HPDE6-E6E7 (cell line): ENCODE measurements around the gene PAK5.

Experiments used
- DNase-seq: peaks from one replicate; pipeline ENCODE4 v3.0.0; 2011; ENCODE audit warnings: missing footprints; ENCODE audit errors: extremely low spot score

Gene PAK5

GRCh38 chr20:9789131-9789530 lies 49.7 kb downstream of the PAK5 start:
- no peak for DNase-seq

GRCh38 chr20:9775176-9775575 lies 63.7 kb downstream of the PAK5 start:
- DNase-seq: no peak

GRCh38 chr20:9769954-9770353 lies 68.9 kb downstream of the PAK5 start:
- no peak for DNase-seq

GRCh38 chr20:9761476-9761875 lies 77.4 kb downstream of the PAK5 start:
- no peak for DNase-seq

- no peak for DNase-seq
Measured at GRCh38 chr20:9759392-9759791, 79.5 kb downstream of the PAK5 start.

- no peak for DNase-seq
Measured at GRCh38 chr20:9758752-9759151, 80.1 kb downstream of the PAK5 start.

- no peak for DNase-seq
Measured at GRCh38 chr20:9756660-9757059, 82.2 kb downstream of the PAK5 start.

GRCh38 chr20:9755301-9755700 lies 83.6 kb downstream of the PAK5 start:
- no peak for DNase-seq

GRCh38 chr20:9744551-9744950 lies 94.3 kb downstream of the PAK5 start:
- DNase-seq: no peak

- DNase-seq: no peak
Measured at GRCh38 chr20:9743871-9744270, 95.0 kb downstream of the PAK5 start.

- no peak for DNase-seq
Measured at GRCh38 chr20:9742821-9743220, 96.1 kb downstream of the PAK5 start.

GRCh38 chr20:9741996-9742395 lies 96.9 kb downstream of the PAK5 start:
- DNase-seq: no peak

- DNase-seq: no peak
Measured at GRCh38 chr20:9740486-9740885, 98.4 kb downstream of the PAK5 start.

GRCh38 chr20:9739991-9740390 lies 98.9 kb downstream of the PAK5 start:
- no peak for DNase-seq

- no peak for DNase-seq
Measured at GRCh38 chr20:9736373-9736772, 102.5 kb downstream of the PAK5 start.

- no peak for DNase-seq
Measured at GRCh38 chr20:9723501-9724202, 115.2 kb downstream of the PAK5 start.

- no peak for DNase-seq
Measured at GRCh38 chr20:9711872-9712271, 127.0 kb downstream of the PAK5 start.

- no peak for DNase-seq
Measured at GRCh38 chr20:9710685-9711084, 128.2 kb downstream of the PAK5 start.

GRCh38 chr20:9705722-9706476 lies 133.0 kb downstream of the PAK5 start:
- DNase-seq: no peak

- DNase-seq: no peak
Measured at GRCh38 chr20:9699181-9699580, 139.7 kb downstream of the PAK5 start.

GRCh38 chr20:9689041-9689440 lies 149.8 kb downstream of the PAK5 start:
- no peak for DNase-seq

- no peak for DNase-seq
Measured at GRCh38 chr20:9686866-9687265, 152.0 kb downstream of the PAK5 start.

GRCh38 chr20:9686455-9686854 lies 152.4 kb downstream of the PAK5 start:
- DNase-seq: no peak
